GM21381 (cell line): Measurements from ENCODE around the gene LARP4B.

Experiments used
- ATAC-seq: cut with Tn5 transposase; IDR thresholded peaks from one replicate; pipeline ENCODE4 v1.9.1; 2021; ENCODE audit warnings: mild to moderate bottlenecking, moderate library complexity; ENCODE audit not compliant: unreplicated experiment

Gene LARP4B

GRCh38 chr10:810351-810846 lies 121.1 kb downstream of the LARP4B start:
- ATAC-seq = no peak

GRCh38 chr10:809671-810350 lies 121.7 kb downstream of the LARP4B start:
- ATAC-seq = no peak

DNA sequence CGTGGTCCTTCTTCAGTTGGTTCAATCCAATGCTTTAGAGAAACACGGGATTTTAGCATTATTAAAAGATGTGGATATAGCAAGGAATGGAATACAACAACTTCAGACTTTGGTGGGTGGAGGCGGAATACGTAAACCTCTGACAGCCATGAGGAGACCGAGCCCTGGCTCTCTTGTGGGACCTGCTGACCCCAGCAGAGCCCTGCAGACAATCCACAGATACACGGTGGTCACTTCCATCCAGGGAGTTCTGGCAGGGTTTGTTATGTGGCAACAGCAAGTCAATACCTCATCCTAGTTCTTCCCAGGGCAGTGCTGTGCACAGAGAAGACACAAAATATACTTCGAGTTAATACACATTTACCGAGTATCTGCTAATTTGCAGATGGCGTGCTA lies 123.5 kb downstream of the LARP4B start:
- no peak for ATAC-seq

DNA sequence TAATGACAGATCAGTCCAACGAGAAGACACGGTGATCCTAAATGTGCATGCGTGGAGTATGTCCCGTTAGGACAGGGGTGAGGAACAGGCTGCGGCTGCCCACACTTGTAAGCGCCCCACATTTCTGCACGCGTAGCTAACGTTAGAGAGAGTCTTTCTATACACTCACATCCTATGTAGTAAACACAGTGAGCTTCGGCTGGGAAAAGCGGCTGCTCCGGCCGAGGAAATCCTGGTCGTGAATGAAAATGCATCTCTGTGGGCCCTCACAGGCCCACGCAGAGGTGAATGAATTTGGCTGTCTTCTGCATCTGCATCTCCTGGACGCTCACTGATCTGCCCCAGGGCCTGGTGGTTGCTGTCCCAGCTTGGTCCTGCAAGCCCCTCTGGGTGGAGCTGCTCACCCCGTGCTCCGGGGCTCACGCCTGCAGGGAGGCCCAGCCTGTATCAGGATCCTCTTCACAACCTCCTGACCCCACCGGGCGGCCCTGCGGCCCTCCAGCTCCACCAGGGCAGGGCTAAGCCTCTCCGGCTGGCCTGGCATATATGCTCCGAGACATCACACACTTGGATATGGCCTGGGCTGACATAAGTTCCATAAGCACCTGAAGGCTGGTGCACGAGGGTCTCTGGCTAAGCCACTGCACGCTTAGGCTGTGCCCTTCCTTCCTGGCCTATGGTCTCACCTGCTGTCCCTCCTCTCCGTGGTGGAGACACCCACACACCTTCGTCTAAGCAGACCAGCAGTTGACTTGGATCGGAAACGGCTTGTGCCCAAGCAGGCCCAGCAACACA lies 124.1 kb downstream of the LARP4B start:
- no peak for ATAC-seq

- no peak for ATAC-seq
These were observed 124.9 kb downstream of the LARP4B start for GRCh38 chr10:806451-807162.

DNA sequence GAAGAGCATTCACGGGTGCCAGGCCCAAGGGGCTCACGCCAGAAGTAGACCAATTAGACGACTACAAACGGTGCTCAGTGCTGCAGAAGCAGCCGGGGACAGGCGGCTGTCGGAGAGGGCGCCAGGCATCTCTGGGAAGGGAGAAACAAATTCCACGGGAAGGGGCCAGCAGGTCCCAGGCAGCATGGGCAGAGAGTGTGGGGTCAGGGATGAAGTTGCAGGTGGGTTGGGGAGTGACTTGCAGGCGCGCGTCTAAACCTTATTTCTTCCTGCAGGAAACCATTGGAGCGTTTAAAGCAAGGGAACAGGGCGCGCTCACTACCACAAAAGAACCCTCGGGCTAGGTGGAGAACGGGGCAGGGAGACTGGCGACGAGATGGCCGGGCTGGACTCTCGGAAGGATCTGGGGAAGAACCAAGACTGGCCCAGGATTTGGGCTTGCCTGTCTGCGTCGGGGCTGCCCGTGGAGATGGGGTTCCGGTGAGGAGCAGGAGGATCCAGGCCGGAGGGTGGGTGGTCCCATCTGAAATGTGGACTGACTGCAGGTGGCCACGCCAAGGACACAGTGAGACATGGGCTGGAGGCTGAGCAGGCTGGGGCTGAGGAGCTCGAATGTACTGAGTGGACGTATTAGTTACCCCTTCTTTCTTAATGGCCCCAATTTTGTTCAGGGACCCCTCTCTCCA lies 125.7 kb downstream of the LARP4B start:
- ATAC-seq = no peak

DNA sequence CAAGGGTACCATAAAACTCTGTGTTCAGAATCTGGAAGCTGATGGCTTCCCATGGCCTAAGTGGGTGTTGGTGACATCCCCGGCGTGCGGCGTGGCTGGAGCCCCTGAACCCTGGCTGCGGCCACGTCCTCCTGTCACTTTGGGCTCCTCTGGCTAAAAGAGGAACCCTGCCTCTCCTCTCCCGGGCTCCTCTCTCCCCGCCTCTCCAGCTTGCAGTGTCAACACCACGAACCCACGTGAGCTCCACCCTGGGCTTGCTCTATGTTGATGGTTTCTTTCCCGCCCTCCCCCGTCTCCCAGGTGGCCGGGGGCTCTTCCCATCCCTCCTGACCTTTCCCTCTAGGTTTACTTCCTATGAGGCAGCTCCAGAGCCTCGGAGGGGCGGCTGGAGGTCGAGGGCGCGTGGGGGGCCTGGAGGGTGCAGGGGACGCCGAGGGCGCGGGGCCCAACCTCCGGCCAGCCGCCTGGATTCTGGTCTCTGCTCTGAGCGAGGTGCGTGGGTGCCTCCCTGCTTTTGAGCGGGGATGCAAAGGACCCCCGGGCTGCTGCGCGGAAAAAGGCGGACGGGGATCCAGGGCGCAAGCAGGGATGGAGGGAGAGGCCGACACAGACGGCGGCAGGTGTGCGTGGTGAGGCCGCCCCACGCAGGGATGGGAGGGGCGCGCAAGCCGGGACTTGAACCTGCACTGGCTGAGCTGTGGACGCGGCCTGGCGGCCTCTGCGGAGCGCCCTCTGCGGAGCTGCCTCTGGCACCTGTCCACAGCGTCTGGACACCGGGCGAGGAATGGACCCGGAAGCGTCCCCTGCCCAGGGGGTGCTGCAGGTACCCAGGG lies 126.5 kb downstream of the LARP4B start:
- ATAC-seq = no peak

GRCh38 chr10:804191-804781 lies 127.2 kb downstream of the LARP4B start:
- no peak for ATAC-seq

DNA sequence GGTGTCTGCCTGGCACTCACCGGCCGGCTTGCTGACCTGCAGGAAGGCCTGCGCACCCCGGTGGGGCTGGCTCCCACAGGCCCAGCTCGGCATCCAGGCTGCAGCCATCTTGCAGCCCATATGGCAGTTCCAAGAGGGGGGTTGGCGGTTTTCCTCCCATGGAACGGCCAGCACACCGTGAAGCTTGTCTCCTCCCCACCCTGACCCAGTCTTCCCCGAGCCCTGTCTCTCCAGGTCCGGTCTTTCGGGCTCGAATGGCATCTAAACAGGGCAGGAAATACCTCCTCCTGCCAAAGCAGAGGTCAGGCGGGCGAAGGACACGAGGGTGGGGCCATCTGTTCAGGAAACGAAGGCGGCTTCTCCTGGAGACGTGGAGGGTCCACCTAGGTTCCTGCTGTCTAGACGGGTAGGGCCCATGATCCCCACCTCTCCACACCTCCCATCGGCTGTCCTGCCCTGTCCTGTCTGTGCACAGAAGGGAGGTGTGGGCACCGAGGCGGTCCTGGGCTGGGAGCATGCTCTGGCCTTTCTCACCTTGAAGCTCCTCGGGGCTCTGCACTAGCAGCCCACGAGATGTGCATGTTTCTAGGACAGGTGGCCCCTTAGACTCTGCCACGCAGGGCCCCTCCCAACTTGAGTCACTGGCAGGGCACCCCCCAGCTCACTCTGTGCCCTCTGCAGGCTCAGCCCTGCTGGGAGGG lies 128.3 kb downstream of the LARP4B start:
- no peak for ATAC-seq

GRCh38 chr10:802506-802905 lies 129.0 kb downstream of the LARP4B start:
- ATAC-seq = no peak

DNA sequence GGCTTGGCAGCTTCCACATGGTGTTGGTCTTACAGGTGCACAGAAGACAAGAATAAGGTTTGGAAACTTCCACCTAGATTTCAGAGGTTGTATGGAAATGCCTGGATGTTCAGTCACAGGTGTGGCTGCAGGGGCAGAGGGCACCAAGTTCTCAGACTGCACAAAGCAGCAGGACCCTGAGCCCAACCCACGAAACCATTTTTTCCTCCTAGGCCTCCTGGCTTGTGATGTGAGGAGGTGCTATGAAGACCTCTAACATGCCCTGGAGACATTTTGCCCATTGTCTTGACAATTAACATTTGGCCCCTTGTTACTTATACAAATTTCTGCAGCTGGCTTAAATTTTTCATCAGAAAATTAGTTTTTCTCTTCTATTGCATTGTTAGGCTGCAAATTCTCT lies 134.3 kb downstream of the LARP4B start:
- no peak for ATAC-seq

DNA sequence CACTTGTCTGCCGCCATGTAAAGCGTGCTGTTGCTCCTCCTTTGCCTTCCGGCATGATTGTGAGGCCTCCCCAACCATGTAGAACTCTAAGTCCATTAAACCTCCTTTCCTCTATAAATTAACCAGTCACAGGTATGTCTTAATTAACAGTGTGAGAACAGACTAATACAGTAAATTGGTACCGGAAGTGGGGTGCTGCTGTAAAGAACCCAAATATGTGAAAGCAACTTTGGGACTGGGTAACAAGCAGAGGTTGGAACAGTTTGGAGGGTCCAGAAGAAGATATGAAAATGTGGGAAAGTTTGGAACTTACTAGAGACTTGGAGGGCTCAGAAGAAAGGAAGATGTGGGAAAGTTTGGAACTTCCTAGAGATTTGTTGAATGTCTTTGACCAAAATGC lies 135.3 kb downstream of the LARP4B start:
- no peak for ATAC-seq

DNA sequence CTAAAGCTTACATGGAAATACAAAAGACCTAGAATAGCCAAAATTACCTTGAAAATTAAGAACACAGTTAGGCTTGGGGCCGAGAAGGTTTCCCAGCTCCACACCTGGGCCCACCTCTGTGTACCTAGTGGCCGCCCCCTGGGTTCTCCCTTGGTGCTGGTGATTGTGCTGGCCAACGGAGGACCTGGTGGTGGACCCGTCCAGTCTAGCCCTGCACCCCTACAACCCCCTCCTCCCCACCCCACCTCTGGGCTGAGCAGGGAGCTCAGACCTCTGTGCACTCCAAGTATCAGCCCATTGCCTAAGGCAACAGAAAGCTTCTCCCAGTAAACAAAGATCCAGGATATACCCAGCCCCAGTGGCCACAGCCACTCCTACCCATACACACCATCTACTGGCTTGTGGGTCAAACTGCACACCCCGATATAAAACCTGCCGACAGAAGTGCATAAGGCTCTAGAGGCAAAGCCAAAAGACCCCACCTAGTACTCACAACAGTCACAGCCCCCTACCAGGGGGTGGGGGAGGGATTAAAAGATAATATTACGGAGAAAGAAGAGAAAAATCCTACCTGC lies 137.0 kb downstream of the LARP4B start:
- no peak for ATAC-seq

DNA sequence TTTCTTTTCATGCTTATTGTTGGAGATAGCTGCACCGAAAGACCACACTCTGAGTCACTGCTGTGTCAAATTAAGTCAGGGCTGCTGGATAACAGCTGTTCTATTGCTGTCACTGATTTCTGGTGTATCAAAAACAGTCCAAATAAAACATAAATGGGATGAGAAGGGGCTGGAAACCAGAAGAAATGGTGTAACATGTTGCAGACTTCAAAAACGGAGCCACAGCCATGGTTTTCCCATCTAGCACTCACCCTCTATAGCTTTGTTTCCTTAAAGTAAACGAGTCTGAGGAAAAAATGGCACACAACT lies 138.8 kb downstream of the LARP4B start:
- no peak for ATAC-seq

DNA sequence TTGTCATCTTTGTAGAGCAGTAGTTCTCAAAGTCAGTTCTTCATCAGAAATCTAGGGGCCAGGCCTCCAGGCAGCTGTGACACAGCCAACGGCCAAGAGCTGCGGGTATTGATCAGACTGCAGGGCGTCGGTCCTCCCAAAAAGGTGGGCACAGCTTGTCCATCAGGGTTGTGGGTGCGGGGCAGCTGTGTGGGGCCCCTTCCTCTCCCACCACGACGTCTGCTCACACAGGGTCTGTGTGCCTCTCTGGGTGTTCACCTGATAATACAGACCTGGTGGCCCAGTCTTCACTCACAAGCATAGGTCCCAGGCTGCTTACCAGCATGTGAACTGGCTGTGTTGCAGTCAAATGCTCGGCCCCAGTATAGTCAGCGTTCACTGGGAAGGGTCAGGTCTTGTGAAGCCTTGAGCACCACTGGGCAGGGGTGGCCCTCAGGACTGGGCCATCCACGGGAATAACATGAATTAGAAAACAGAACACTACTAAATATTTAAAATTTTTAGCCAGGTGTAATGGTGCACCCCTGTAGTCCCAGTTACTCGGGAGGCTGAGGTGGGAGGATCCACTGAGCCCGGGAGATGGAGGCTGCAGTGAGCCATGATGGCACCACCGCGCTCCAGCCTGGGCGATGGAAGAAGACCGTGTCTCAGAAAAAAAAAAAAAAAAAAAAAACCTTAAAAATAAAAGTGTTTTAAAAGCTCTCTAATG lies 139.3 kb downstream of the LARP4B start:
- no peak for ATAC-seq

- ATAC-seq = no peak
These were observed 139.9 kb downstream of the LARP4B start for GRCh38 chr10:791639-792038.

GRCh38 chr10:790821-791551 lies 140.5 kb downstream of the LARP4B start:
- no peak for ATAC-seq
